ENCODE measurements around the gene MFF.
"Not testable (repeated sequence)": the region's sequence is repeated elsewhere in the genome, so short reads cannot be mapped to it uniquely, and the experiment has no call there.

MFF gene

GRCh38 chr2:227376656-227377396 is 51.8 kb downstream of the MFF start:
- in situ Hi-C loops (cut with HindIII; ENCODE audit: low sequenced_read_pairs), result no loop called here

GRCh38 chr2:227377467-227378351 is 52.7 kb downstream of the MFF start:
- in situ Hi-C loops (cut with HindIII; ENCODE audit: low sequenced_read_pairs), result no loop called here

- in situ Hi-C loops (cut with HindIII; ENCODE audit: low sequenced_read_pairs), result no loop called here
Measured at GRCh38 chr2:227378371-227378782, 53.3 kb downstream of the MFF start.

- in situ Hi-C loops (cut with HindIII; ENCODE audit: low sequenced_read_pairs), result no loop called here
Measured at GRCh38 chr2:227379095-227379494, 54.0 kb downstream of the MFF start, which contains the start of gene TM4SF20. TM4SF20 (minus strand) TSS chr2:227379306; CDS start chr2:227379268, 38 bp downstream.

- in situ Hi-C loops (cut with HindIII; ENCODE audit: low sequenced_read_pairs), result not testable (repeated sequence)
Measured at GRCh38 chr2:227382241-227382835, 57.3 kb downstream of the MFF start.

- in situ Hi-C loops (cut with HindIII; ENCODE audit: low sequenced_read_pairs), result no loop called here
Measured at GRCh38 chr2:227383686-227384085, 58.6 kb downstream of the MFF start.

- in situ Hi-C loops (cut with HindIII; ENCODE audit: low sequenced_read_pairs), result no loop called here
Measured at GRCh38 chr2:227386630-227387029, 61.6 kb downstream of the MFF start.

GRCh38 chr2:227387583-227387982 is 62.5 kb downstream of the MFF start, which contains the start of gene SCYGR1:
SCYGR1 (minus strand) TSS chr2:227387949; CDS start chr2:227387949, 0 bp downstream.
- in situ Hi-C loops (cut with HindIII; ENCODE audit: low sequenced_read_pairs), result not testable (repeated sequence)

- in situ Hi-C loops (cut with HindIII; ENCODE audit: low sequenced_read_pairs), result no loop called here
Measured at GRCh38 chr2:227388537-227389011, 63.5 kb downstream of the MFF start.

- in situ Hi-C loops (cut with HindIII; ENCODE audit: low sequenced_read_pairs), result no loop called here
Measured at GRCh38 chr2:227389231-227389630, 64.2 kb downstream of the MFF start.

GRCh38 chr2:227389661-227390060 is 64.6 kb downstream of the MFF start:
- in situ Hi-C loops (cut with HindIII; ENCODE audit: low sequenced_read_pairs), result no loop called here

GRCh38 chr2:227390468-227391256 is 65.6 kb downstream of the MFF start:
- in situ Hi-C loops (cut with HindIII; ENCODE audit: low sequenced_read_pairs), result no loop called here

- in situ Hi-C loops (cut with HindIII; ENCODE audit: low sequenced_read_pairs), result no loop called here
Measured at GRCh38 chr2:227394401-227394800, 69.3 kb downstream of the MFF start.

GRCh38 chr2:227395556-227395955 is 70.5 kb downstream of the MFF start:
- in situ Hi-C loops (cut with HindIII; ENCODE audit: low sequenced_read_pairs), result no loop called here

GRCh38 chr2:227397562-227397961 is 72.5 kb downstream of the MFF start:
- in situ Hi-C loops (cut with HindIII; ENCODE audit: low sequenced_read_pairs), result no loop called here

GRCh38 chr2:227398684-227399670 is 73.9 kb downstream of the MFF start:
- in situ Hi-C loops (cut with HindIII; ENCODE audit: low sequenced_read_pairs), result no loop called here

- in situ Hi-C loops (cut with HindIII; ENCODE audit: low sequenced_read_pairs), result no loop called here
Measured at GRCh38 chr2:227401550-227401949, 76.5 kb downstream of the MFF start.

- in situ Hi-C loops (cut with HindIII; ENCODE audit: low sequenced_read_pairs), result no loop called here
Measured at GRCh38 chr2:227402321-227402720, 77.3 kb downstream of the MFF start.

GRCh38 chr2:227402959-227403358 is 77.9 kb downstream of the MFF start:
- in situ Hi-C loops (cut with HindIII; ENCODE audit: low sequenced_read_pairs), result no loop called here
